Measurements from ENCODE around the gene MYO9B. TPM values are rescaled to one million over a fixed set of nuclear protein-coding genes. Genes with fewer than 3 reads are reported as not detected.
"Not testable (repeated sequence)": the region's sequence is repeated elsewhere in the genome, so short reads cannot be mapped to it uniquely, and the experiment has no call there.

Gene MYO9B
- polyA plus RNA-seq, 2 of the 4 experiments (the other 2 are of a cell fraction), result 13.0 to 27.7 TPM

- no peak for TF ChIP-seq HOXA7 (CRISPR knock-in tag; IDR thresholded peaks at IDR 0.05)
- TF ChIP-seq KDM1A (IDR thresholded peaks at IDR 0.05; ENCODE audit: low read depth), result no peak
- TF ChIP-seq ESRRA (IDR thresholded peaks at IDR 0.05; ENCODE audit: borderline replicate concordance, low read length), result no peak
- TF ChIP-seq RCOR1 (IDR thresholded peaks at IDR 0.05; ENCODE audit: low read depth, low read length), result no peak
Observed at GRCh38 chr19:17185590-17185989, 110.0 kb downstream of the MYO9B start (continued).

- CTCF ChIA-PET; ATAC-seq; H3K4me3 ChIP-seq; FAIRE-seq; H3K4me1 ChIP-seq; H3K27ac ChIP-seq; H3K4me2 ChIP-seq; H3K9me3 ChIP-seq; DNase-seq (ENCODE audit: low read depth in 1 of 2, low spot score in 1 of 2): not testable (repeated sequence)
- POLR2A ChIA-PET, result interaction anchor here (0.6 kb wide), 1 partner anchor 75 kb away, joined by 3 read pairs; no protein-coding TSS in a partner anchor
- 97% methylated on average over 6 of the region's 6 CpGs for WGBS (ENCODE audit: missing lambda C conversion rate)
Observed at GRCh38 chr19:17191736-17192135, 116.2 kb downstream of the MYO9B start.

DNA sequence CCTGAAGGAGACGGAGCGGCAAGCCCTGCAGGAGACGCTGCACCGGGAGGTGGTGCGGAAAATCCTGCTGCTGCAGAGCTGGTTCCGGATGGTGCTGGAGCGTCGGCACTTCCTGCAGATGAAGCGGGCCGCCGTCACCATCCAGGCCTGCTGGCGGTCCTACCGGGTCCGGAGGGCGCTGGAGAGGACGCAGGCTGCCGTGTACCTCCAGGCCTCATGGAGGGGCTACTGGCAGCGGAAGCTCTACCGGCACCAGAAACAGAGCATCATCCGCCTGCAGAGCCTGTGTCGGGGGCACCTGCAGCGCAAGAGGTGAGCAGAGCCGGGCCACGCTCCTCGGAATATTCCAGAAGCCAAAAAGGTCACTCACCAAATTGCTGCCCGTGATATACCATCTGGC lies 117.2 kb downstream of the MYO9B start:
- CTCF ChIA-PET, result no interaction called here

DNA sequence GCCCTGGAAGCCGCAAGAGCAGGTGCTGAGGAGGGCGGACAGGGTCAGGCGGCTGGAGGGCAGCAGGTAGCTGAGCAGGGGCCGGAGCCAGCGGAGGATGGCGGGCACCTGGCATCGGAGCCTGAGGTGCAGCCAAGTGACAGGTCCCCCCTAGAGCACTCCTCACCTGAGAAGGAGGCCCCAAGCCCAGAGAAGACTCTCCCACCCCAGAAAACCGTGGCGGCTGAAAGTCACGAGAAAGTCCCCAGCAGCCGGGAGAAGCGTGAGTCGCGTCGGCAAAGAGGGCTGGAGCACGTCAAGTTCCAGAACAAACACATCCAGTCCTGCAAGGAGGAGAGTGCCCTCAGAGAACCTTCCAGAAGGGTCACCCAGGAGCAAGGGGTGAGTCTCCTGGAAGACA lies 119.0 kb downstream of the MYO9B start:
- H3K4me2 ChIP-seq, result no peak overlapping the region
- TF ChIP-seq FOXS1 (CRISPR knock-in tag; IDR thresholded peaks at IDR 0.05) (no peak), PBX3 (IDR thresholded peaks at IDR 0.05) (no peak), KDM5A (IDR thresholded peaks at IDR 0.05) (no peak), EP300 (IDR thresholded peaks at IDR 0.05) (no peak), CBX2 (IDR thresholded peaks at IDR 0.05; ENCODE audit: borderline replicate concordance, low read depth) (no peak), CBX8 (IDR thresholded peaks at IDR 0.05) (no peak), FOSB (CRISPR knock-in tag; IDR thresholded peaks at IDR 0.05) (no peak), ZFP36 (IDR thresholded peaks at IDR 0.05; ENCODE audit: borderline replicate concordance, partially characterized antibody) (no peak), EHMT2 (IDR thresholded peaks at IDR 0.05; ENCODE audit: low read depth) (no peak), RAD21 (conservative IDR thresholded peaks at IDR 0.05 in 1 of 2, IDR thresholded peaks at IDR 0.05 in 1 of 2) (no peak), ZNF302 (CRISPR knock-in tag; IDR thresholded peaks at IDR 0.05) (no peak), TFCP2L1 (CRISPR knock-in tag; IDR thresholded peaks at IDR 0.05) (no peak)
- ChIA-PET POLR2A (no interaction called here), CTCF (no interaction called here)
- no peak overlapping the region for H3K27ac ChIP-seq
- no peak overlapping the region for H3K4me3 ChIP-seq
- no peak for DNase-seq (ENCODE audit: low read depth in 1 of 2, low spot score in 1 of 2)
- ATAC-seq, result no peak
- H3K4me1 ChIP-seq, result no peaks in the 10 kb centered on the region
- no peak for FAIRE-seq
- no peaks in the 10 kb centered on the region for H3K9me3 ChIP-seq
- WGBS (ENCODE audit: missing lambda C conversion rate), result 95% methylated on average over 16 of the region's 16 CpGs

More for the DNA sequence above, 117.2 kb downstream of the MYO9B start:
- TF ChIP-seq NR3C1 (IDR thresholded peaks at IDR 0.05), result no peak
- no peak for TF ChIP-seq HEYL (CRISPR knock-in tag; IDR thresholded peaks at IDR 0.05)
- no peak for TF ChIP-seq RARB (CRISPR knock-in tag; IDR thresholded peaks at IDR 0.05)
- no peak for TF ChIP-seq MAZ (IDR thresholded peaks at IDR 0.05; ENCODE audit: borderline replicate concordance, low read depth, low read length)
- no peak for TF ChIP-seq FOXS1 (CRISPR knock-in tag; IDR thresholded peaks at IDR 0.05)
- TF ChIP-seq CBX8 (IDR thresholded peaks at IDR 0.05), result no peak
- TF ChIP-seq, protein P1, sequence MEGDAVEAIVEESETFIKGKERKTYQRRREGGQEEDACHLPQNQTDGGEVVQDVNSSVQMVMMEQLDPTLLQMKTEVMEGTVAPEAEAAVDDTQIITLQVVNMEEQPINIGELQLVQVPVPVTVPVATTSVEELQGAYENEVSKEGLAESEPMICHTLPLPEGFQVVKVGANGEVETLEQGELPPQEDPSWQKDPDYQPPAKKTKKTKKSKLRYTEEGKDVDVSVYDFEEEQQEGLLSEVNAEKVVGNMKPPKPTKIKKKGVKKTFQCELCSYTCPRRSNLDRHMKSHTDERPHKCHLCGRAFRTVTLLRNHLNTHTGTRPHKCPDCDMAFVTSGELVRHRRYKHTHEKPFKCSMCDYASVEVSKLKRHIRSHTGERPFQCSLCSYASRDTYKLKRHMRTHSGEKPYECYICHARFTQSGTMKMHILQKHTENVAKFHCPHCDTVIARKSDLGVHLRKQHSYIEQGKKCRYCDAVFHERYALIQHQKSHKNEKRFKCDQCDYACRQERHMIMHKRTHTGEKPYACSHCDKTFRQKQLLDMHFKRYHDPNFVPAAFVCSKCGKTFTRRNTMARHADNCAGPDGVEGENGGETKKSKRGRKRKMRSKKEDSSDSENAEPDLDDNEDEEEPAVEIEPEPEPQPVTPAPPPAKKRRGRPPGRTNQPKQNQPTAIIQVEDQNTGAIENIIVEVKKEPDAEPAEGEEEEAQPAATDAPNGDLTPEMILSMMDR (IDR thresholded peaks at IDR 0.05), result no peak
- no peak for TF ChIP-seq ZC3H11A (IDR thresholded peaks at IDR 0.05)
- 100% methylated on average over 4 of the region's 26 CpGs for WGBS (ENCODE audit: missing lambda C conversion rate)
- FAIRE-seq (no peak), ATAC-seq (no peak), DNase-seq (ENCODE audit: low read depth in 1 of 2, low spot score in 1 of 2) (no peak)
- H3K4me2 ChIP-seq, result no peak overlapping the region
- no peaks in the 10 kb centered on the region for H3K4me1 ChIP-seq
- POLR2A ChIA-PET, result no interaction called here
- no peak overlapping the region for H3K4me3 ChIP-seq
- H3K27ac ChIP-seq, result no peak overlapping the region
- no peaks in the 10 kb centered on the region for H3K9me3 ChIP-seq

Data from A549 (cell line).